Amygdala (tissue), 56 donors: ENCODE results near the gene HABP4.
A peak's percentile ranks its signal among the peaks of the same experiment; 100 is the strongest.
"Not testable (repeated sequence)": the region's sequence is repeated elsewhere in the genome, so short reads cannot be mapped to it uniquely, and the experiment has no call there.

Experiments
- DNase-seq, 56 donors: peaks; one replicate each; lab custom pipeline; 2025; lab: John Stamatoyannopoulos, UW

The HABP4 gene

GRCh38 chr9:96494215-96494800, 44.3 kb downstream of the HABP4 start:
- DNase-seq, result no peak

- DNase-seq, result no peak
These were observed 45.4 kb downstream of the HABP4 start for GRCh38 chr9:96495341-96495740.

GRCh38 chr9:96496368-96497116, 46.6 kb downstream of the HABP4 start:
- no peak for DNase-seq

GRCh38 chr9:96497117-96497399, 47.1 kb downstream of the HABP4 start:
- DNase-seq, result no peak

GRCh38 chr9:96498796-96499195, 48.8 kb downstream of the HABP4 start:
- peak in 1 of 56 donors; percentile 20 for DNase-seq

- DNase-seq, result no peak
These were observed 49.3 kb downstream of the HABP4 start for GRCh38 chr9:96499257-96499656.

- DNase-seq, result no peak
These were observed 51.0 kb downstream of the HABP4 start for GRCh38 chr9:96500696-96501632.

- peak in 41 of 56 donors; percentile 15 to 79 (median 45) for DNase-seq
These were observed 51.9 kb downstream of the HABP4 start for GRCh38 chr9:96501633-96502538.

GRCh38 chr9:96502539-96503373, 52.8 kb downstream of the HABP4 start:
- no peak for DNase-seq

GRCh38 chr9:96503374-96503748, 53.4 kb downstream of the HABP4 start:
- DNase-seq, result not testable (repeated sequence)

- no peak for DNase-seq
These were observed 53.9 kb downstream of the HABP4 start for GRCh38 chr9:96503918-96504317.

GRCh38 chr9:96505316-96505991, 55.5 kb downstream of the HABP4 start:
- no peak for DNase-seq

- no peak for DNase-seq
These were observed 58.4 kb downstream of the HABP4 start for GRCh38 chr9:96508227-96508940.

- DNase-seq, result no peak
These were observed 59.1 kb downstream of the HABP4 start for GRCh38 chr9:96509026-96509425.

- no peak for DNase-seq
These were observed 59.9 kb downstream of the HABP4 start for GRCh38 chr9:96509848-96510247.

GRCh38 chr9:96510258-96510657, 60.3 kb downstream of the HABP4 start:
- DNase-seq, result no peak

- DNase-seq, result no peak
These were observed 62.3 kb downstream of the HABP4 start for GRCh38 chr9:96512240-96512639.

GRCh38 chr9:96513622-96514021, 63.7 kb downstream of the HABP4 start:
- no peak for DNase-seq
